ENCODE results near the gene JPH2.

JPH2 gene

DNA sequence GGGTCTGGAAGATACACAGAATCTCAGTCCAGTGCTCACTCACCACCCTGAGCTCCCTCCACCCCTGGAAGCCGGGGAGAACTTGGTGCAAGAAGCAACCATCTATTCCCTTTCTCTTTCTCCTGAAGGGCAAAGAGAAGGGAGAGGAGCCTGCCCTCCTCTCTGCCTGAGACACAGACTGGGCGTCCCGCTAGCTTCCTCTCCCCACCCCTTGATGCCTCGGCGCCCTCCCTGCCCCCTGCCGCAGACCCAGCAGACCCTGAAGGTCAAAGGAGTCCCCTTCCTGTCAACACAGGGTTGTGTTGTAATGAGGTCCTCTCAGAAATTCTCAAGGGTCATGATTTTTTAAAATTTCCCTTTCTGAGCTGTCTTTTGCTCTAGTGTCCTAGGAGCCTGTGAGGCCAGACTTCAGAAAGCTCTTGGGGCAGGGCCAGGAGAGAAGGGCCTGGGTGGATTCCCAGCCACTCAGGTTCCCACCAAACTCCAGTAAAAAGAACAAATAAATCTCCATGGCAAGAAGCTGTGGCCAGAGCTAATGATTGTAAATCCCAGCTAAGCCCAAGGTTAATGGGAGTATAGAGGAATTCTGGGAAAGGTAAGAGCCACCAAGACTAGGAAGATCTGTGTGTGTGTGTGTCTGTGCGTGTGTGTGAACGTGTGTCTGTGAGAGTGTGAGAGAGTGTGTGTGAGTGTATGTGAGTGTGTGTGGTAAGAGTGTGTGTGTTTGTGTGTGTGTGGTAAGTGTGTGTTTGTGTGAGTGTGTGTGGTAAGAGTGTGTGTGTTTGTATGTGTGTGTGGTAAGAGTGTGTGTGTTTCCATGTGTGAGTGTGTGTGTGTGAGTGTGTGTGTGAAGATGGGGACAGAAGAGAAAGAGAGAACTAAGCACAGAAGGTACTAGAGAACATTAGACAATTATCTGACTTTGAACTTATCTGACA is 1.1 kb upstream of the JPH2 start:
- no peak for DNase-seq (ENCODE audit: low read depth)

DNA sequence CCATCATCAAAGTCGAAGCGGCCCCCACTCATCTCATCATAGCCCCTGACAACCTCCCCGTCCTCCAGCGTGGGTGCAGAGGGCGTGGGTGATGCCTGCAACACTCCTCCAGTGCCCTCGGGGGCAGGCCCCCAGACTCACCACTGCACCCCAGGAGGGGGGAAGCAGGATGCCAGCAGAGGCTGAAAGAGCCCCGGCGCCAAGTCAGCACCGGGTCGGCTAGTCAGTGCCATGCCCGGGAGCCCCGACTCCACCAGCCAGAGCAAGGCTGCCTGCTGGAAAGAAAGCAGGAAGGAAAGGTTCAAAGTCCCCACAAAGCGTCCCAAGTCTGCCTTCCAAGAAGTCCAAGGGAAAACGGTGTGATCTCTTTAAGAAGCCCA is 324 bp downstream of the JPH2 start:
- no peak for DNase-seq (ENCODE audit: low read depth)

DNA sequence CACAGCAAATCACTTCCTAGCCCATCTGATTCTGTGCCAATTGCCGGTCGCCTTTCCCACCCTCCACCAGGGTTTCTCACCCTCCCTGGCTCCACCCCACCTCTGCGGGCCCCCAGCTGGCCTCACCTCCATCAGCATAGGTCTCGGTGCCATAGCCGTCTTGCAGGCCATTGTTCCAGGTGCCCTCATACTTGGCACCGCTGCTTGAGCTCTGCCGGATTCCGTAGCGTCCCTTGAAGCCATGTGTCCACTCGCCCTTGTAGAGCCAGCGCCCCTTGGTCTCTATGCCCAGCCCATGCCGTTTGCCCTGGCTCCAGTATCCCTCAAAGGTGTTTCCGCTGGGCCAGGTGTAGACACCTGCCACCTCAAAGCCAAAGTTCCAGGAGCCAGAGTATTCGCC is 787 bp downstream of the JPH2 start:
- DNase-seq (ENCODE audit: low read depth), result no peak

DNA sequence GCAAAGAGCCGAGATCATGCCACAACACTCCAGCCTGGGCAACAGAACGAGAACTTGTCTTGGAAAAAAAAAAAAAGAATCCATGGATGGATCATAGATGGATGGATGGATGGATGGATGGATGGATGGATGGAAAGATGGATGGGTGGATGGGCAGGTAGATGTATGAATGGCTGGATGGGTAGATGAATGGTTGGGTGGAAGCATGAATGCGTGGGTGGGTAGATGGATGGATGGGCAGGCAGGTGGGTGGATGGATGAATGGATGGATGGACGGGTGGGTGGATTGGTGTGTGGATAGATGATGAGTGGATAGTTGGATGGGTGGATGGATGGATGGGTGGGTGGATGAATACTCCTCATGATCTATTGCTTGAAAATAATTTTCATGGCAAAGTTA is 1.4 kb downstream of the JPH2 start:
- DNase-seq (ENCODE audit: low read depth), result no peak

DNA sequence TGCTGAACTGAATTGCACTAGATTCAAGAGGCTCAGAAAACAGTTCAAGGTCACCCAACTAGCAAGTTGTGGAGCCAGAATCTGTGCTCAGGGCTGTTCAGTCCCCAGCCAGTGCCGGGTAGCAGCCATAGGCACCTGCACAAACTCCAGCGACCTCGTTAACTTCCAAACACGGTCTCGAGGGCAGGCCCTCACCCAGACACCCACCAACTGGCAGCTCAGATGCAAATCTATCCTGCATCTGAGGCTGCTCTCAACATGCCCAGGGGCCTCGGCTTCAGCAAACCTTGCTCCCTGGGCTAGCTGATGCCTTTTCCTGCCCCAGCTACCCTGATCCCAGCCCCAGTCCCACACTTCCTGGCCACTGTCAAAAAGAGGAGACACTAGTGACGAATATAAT is 3.7 kb downstream of the JPH2 start:
- no peak for DNase-seq (ENCODE audit: low read depth)

DNA sequence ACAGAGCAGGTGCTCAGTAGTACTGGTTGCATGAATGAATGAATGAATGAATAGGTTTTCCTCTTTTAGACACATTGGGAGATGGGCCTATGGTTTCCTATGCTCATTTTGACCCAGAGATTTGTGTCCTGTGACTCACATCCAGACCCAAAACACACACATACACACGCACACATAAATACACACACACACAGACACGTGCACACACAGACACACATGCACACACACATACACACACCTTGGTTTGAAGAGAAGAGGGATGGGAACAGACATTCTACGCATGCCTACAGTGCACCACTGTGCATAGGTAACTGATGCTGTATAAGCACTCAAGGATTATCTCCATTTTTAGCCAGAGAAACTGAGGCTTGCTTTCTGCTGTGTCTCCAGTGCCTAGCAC is 4.1 kb downstream of the JPH2 start:
- no peak for DNase-seq (ENCODE audit: low read depth)

DNA sequence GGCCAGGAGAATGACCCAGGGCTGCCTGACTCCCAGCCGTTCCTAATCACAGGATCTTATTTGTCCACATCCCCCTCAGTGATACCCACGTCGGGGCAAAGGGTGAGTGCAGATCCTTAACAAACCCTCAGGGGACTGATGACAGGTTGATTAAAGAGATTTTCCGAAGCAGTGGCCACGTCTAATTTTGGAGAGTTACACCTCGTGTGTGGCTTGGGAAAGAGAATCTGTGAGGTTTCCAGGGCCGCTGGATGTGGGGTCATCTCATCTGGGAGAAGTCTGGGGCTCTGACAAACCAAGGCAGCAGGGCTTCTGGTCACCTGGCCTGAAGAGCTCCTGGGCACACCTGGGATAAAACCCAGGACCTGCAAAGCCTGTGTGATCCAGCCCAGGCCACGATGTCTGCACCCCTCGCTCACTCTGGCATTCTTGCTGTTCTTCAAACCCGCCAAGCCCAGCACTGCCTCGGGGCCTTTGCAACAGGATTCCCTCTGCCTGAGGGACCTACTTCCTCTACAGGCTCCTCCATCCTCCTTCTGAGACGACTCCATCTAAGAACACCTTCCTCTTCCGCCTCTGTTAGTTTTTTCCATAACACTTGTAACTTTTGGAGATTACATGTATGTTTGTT is 4.7 kb downstream of the JPH2 start:
- DNase-seq (ENCODE audit: low read depth), result no peak

DNA sequence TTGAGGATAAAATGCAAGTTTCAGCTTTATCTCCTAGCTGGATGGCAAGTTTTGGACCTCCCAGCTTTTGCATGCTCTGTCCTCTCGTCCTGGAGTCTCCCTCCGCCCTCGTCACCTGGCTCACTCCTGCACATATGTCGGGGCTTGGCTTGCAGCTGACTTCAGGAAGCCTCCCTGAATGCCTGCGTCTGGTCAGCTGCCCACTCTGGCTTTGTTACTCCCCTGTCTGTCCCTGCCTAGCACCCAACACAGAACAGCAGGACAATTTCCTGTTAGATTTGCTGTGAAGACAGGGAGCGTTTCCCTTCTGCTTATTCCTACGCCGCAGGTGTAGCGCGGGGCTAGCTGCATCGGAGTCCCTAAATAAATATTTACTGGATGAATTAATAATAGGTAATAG is 5.4 kb downstream of the JPH2 start:
- DNase-seq (ENCODE audit: low read depth), result no peak

DNA sequence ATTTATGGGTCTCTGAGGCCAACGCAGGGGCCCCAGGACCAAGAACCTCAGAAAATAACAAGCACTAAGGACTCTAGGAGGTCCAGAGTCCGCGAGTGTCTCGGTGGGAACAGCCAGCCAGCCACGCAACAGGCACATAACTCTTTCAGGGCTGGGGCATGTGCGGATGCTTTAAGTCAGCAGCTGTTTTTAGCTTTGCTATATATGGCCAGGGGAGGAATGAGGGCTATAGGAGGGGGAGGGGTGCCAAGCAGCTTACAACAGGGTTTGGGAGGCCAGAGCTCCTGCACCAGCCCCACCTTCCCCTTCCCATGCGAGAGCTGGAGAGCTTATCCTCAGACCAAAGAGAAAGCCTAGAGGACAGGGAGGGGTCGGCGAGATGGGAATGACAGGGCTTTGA is 6.2 kb downstream of the JPH2 start:
- DNase-seq (ENCODE audit: low read depth), result no peak

DNA sequence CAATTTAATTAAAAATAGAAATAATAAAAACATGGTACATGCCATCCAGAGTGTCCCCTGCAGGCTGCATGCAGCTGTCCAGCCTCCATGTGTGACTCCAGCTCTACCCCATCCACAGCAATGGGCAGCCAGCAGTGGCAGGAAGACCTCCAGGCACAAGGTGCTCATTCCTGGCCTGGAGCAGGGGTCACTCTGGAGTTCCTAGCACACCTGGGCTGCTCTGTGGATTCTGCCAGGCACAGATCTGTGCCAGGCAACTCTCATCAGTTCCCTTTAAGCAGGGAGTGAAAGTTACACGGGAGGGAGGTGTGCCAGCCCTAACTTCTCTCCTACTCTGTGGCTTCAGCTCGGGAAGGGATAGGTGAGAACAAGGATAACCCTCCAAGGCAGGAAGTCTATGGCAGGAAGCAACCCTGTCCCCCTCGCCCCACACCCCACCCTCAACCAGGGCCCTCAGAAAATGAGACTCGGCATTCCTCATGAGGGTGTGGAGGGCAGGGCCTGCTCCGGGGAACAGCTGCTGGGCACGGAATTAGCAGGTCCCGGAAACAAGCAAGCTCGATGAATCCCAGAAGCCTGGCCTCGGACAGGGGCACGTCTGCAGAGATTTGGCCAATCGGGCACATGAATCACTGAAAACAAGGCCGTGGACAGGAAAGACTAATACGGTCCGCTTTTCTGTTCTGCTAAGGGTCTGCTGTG is 10.0 kb downstream of the JPH2 start:
- no peak for DNase-seq (ENCODE audit: low read depth)

DNA sequence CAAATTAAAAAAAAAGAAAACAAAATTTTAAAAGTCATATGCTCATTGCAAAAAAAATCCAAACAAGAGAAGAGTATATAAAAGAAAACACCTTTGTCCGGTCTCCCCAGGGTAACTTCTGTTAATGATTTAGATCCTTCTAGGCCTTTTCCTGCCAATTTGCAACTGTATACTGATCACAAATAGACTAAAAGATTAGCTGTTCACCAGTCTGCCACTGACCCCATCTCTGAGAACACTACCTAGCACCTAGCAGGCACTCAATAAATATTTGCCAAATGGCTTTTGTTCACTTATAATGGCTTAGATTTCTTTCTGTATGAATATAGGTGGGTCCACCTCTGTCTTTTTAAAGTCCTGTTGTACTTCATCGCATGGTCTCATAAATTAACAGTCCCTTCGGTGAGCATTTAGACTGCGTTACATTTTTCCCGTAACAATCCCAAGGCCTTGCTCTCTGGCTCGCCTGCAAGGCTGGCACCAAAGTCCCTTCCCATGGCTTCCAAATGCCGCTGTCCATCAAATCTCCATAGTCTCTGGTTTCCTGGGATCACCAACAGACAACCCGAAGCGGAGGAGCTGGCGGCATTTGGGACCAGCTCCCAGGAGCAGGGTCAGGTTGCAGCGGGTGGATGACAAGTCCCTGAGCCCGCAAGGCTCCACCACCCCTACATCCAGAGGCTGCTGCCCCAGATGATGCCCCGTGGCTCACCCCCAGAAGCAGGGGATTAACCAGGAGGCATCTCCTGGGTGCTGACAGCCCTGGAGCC is 11.8 kb downstream of the JPH2 start:
- no peak for DNase-seq (ENCODE audit: low read depth)

DNA sequence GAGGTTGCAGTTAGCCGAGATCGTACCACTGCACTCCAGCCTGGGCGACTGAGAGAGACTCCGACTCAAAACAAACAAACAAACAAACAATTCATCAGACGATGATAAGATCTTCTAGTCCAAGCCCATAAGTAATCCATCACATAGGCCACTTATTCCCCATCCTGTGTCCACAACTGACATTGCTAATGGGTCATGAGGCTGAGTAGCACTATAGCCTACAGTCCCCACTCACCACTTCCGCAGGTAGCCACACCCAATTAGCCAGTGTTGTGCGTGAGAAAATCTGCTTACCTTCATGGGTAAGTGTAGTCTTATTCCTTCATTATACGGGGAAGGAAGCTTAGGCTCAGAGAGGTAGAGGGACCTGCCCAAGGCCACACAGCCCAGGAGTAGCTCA is 13.1 kb downstream of the JPH2 start:
- no peak for DNase-seq (ENCODE audit: low read depth)

DNA sequence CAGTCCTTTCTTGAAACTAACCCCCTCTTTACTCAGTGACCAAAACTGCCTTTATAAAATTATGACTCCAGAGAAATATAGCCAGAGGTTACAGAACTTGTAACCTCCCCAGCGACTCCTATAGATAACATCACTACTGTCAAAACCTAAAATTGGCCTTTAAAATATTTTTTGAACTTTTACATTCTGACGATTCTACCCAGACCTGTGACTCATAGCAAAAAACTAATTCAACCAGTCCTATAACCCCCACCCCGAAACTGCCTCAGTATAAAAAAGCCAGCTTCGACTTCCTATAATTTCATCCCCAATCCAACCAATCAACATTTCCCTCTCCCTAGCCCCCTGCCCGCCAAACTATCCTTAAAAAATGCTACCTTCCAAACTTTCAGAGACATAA is 13.9 kb downstream of the JPH2 start:
- no peak for DNase-seq (ENCODE audit: low read depth)

DNA sequence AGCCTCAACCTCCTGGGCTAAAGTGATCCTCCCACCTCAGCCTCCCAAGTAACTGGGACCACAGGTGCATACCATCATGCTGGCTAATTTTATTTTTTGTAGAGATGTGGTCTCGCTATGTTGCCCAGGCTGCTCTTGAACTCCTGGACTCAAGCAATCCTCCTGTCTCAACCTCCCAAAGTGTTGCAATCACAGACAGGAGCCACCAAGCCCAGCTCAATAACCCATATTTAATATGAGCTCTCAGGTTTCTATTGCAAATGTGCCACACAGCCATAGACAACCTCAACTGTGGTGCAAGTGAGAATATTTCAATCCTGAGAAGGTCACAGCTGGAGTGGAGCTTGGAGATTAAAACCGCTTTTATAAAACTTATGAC is 14.4 kb downstream of the JPH2 start:
- DNase-seq (ENCODE audit: low read depth), result no peak

DNA sequence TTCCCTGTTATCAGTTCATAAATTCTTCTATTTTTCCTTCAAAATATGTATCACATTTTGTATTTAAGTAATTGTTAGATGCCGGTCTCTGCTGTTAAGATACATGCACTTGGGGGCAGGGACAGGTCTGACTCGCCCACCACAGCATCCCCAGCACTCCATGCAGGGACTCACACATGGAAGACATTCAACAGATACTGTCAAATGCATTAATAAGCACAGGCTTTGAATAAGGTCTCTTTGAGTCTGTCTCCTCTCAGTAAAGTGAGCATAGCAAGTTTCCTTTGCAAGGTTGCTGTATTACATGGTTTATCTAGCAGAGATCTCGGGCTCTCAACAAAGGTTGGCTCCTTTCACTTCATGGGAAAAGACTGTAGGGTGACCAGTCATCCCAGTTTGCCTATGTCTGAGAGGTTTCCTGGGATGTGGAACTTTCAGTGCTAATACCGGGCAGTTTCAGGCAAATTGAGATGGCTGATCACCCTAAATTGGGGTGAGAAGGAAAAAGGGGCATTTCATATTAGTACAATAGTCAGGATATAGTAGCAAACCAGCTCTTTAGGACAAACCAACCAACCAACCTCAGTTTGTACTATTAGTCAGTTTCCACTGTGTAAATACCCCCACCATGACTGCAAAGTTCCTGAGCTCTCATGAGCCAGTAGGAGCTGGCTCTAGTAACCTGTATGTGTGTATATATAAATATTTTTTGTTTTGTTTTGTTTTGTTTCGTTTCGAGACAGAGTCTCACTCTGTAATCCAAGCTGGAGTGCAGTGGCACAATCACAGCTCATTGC is 15.0 kb downstream of the JPH2 start:
- no peak for DNase-seq (ENCODE audit: low read depth)

DNA sequence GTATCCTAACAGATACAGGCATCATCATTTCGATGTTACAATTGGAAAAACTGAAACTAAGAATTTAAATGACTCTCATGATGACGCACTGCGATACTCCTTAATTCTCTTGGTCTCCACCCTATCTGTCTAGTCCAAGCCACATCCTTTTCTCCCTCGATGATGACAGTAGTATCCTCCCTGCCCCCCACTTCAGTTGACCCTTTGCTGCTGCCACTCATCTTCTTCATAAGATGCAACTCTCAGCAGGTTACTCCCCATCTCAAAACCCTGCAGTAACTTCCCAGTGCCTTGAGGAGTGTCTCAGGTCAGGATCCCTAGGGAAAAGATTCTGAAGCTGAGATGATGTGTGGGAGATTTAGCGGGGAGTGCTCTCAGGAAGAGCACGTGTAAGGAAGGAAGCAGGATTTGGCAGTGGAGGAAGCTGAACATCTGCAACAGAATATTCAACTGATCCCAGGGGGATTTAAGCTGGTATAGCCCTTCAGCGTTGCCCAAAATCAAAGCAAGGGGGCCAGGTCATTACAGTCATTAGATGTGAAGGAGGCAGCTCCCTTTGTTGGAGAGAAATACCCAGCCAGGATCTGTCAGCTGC is 16.1 kb downstream of the JPH2 start:
- no peak for DNase-seq (ENCODE audit: low read depth)

DNA sequence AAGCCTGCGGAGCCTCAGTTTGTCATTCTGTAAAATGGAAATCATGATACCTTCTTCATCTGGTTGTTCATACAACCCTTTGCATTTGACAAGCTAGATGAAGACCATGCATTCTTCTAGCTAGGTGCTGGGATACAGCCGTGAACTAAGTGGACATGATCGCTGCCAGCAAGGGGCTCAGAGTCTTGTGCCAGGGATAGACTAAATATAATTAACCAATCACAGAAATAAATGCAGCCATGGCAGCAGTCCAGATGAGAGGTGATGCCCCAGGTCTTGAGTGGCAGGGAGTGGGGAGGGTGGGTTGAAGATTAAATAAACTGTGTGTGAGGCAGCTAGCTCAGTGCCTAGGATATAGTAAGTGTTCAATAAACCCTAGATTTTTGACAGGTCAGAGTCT is 19.3 kb downstream of the JPH2 start:
- DNase-seq (ENCODE audit: low read depth), result no peak

DNA sequence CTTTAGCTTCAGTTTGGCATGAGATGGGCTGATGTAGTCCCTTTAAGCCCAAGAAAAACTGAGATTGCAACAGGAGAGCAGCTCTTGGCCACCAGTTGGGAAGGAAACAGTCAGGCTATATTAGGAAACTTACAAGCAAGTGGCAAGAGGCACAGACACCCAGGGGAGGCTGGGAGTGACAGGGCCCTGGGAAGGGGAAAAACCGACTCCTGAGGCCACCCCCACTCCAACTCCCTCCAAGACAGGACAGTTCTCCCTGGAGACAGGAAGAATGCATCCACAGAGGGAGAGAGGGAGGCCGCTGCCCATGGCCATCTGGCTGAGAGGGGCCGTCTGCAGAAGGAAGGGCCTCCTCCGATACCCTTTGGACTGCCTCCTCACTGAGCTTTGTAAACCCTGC is 20.5 kb downstream of the JPH2 start:
- DNase-seq (ENCODE audit: low read depth), result no peak

DNA sequence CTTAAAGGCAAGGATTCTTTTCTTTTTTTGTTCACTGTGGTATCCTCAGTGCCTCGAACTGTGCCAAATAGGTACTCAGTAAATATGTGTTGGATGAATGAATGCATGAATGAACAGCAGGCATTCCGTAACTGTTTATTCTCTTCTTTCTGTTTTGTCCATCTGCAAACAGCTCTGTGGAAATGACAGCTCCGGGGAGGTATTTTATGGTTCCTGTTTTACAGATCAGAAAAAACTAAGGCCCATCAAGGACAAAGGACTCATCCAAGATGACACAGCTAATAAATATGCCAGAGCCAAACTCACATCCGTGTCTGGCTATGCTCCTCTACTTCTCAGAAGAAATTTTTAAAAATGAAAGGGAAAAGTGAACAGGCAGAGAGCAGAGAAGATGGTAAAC is 21.0 kb downstream of the JPH2 start:
- DNase-seq (ENCODE audit: low read depth), result no peak

DNA sequence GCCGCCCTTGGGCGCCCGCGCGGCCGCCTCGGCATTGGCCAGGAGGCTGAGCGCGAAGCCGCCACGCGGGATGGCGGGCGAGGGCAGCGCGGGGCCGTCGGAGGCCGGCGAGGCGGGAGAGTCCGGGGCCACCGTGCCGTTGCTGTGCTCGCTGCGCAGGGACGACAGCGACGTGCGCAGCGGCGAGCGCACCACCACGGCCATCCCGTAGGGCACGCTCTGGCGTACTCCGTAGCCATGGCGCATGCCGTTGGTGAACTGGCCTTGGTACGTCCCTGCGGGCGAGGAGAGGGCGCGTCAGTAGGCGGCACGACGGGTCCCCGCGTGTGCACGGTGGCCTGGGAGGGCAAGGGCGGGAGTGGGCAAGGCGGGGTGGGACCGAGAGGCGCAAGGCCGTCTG is 26.9 kb downstream of the JPH2 start:
- no peak for DNase-seq (ENCODE audit: low read depth)

DNA sequence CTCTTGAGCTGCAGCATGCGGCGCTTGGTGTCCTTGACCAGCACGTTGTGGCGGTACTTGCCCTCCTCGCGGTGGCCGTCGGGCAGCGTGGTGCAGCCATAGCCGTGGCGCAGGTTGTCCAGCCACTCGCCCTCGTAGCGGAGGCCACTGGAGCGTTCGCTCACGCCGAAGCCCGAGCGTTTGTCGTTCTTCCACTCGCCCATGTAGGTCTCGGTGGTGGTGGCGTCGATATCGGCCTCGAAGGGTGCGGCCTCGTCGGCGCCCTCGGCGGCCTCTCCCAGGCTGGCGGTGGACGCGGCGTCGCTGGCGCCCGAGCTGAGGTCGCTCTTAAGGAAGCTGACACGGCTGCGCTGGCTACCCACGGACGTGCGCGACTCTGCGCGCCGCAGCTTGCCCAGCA is 27.3 kb downstream of the JPH2 start:
- no peak for DNase-seq (ENCODE audit: low read depth)
